HG03520 (cell line): ENCODE data around the gene SLC44A1.

Source experiments
- ATAC-seq: cut with Tn5 transposase; IDR thresholded peaks from one replicate; pipeline ENCODE4 v1.9.1; 2021; ENCODE audit warnings: mild to moderate bottlenecking, moderate library complexity; ENCODE audit not compliant: unreplicated experiment

SLC44A1 gene

GRCh38 chr9:105297442-105298075 lies 53.1 kb downstream of the SLC44A1 start:
- no peak for ATAC-seq

- no peak for ATAC-seq
Observed at GRCh38 chr9:105299190-105299854, 54.9 kb downstream of the SLC44A1 start.

- ATAC-seq = no peak
Observed at GRCh38 chr9:105302728-105303127, 58.3 kb downstream of the SLC44A1 start.

DNA sequence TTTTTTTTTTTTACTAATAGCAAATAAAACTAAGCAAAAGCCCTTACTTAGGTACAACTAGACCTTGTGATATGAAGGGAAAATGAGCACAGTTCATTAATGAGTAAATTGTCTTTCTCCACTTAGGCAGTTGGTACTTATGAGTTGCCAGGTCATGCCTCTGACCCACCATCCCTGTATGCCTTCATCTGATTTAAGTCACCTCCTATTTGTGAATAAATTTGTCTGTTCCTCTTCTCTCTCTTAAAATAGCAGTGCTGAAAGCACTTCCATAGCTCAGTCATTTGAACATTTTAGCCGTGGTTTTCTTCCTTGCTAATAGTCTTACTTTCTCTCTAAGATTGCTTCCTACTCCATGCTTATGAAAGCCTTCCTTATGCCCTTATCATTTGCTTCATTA lies 61.4 kb downstream of the SLC44A1 start:
- ATAC-seq = no peak

DNA sequence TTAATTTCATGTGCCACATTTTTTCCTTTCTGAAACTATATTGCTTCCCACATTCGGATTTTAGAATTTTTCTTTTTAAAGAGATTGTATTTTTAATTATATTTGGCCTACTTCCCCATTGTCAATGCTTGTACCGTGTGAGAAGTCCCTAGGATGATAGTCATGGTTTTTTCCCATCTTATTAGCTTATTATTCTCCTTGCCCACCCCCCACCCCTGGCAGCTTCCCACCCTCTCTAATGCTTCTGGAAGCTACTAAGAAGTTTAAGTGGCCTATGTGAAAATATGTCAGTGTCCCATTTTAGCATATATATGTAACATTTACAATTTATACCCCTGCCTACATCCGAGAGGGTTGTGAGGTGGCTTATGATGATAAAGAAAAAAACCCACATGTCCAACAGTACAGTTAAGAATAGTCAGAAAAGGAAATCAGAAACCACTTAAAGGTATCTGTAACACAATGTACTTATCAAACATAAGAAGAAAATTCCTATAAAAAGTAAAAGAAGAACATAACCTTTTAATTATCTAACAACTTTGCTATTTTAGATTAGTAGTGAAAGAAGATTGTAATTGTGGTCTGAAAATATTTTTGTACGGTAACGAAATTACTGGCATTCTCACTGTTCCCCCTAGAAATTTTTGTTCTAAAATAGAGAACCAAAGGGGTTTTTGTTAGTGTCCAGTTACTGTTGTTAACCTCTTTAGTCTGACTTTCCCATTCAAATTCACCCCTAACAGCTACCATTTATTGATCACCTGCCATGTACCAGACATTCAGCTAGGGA lies 62.1 kb downstream of the SLC44A1 start:
- no peak for ATAC-seq

DNA sequence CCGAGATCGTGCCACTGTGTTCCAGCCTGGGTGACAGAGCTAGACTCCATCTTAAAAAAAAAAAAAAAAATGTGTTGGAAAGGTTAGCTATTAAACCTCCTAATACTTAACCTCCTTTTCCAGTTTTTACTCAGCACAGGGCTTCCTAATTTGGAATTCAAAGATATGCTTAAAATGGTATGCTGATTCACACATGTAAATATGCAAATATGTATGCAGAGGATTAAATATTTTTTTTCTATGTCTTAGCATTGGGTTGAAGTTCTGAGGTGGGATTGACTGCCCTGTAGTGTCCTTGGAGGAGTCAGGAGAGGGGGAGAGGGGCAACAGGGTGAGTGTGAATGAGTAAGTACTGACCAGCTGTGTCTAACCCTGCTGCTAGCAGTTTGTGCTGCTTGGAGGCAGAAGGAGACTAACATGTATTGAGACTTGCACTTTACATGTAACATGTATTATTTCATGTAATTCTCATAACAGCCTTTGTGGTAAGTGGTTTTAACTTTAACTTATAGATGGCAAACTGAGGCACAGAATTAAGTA lies 63.2 kb downstream of the SLC44A1 start:
- no peak for ATAC-seq

DNA sequence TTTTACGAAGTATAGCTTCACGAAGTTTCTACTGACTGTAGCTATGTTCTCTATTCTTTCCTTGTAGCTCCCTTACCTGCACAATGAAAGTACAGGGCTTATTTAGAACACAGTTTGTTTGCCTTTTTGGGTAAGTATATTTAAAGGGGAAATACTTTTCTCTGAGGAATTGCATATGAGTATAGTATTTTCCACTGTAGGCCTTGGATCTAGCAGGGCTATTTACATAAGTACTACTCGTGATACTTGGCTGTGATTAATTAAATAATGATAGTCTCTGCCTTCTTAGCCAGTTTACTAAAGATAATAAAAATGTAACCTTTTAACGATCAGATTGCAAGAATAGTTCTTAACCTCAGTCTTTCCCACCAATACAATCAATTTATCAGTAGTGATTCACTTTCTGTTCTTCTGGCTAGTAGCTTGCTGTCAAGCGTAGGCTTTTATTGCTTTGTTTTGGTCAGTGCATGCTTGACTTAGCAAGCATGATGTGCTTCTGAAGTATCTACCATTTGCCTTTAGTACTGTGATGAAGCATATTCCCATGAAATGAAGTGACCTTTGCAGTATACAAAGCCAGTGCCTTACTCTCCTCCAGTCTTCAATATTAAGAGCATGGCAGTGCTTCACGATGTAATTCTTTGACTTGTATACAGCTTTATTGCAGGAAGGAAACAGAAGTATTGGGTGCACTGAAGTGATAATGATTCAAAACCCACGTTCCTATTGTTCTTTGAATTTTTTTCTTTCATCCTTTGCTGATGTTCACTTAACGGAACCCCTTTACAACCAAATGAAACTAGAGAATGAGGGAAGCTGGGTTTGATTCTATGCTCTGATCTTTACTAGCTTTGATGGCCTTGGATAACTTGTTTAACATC lies 64.2 kb downstream of the SLC44A1 start:
- ATAC-seq = no peak

DNA sequence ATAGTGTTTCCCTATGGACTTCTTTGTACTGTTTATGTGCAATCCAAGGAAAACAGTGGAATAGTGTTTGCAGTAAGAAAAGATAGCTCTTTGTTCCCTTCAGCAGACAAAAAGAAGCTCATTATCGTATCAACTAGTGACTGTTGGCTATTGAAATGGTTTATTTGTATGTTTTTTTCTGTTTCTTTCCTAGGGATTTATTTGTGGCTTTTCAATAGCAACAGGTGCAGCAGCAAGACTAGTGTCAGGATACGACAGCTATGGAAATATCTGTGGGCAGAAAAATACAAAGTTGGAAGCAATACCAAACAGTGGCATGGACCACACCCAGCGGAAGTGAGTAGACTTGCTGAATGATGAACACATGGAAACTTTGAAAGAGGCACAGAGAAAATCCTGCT lies 65.1 kb downstream of the SLC44A1 start:
- ATAC-seq = no peak

- ATAC-seq = no peak
Observed at GRCh38 chr9:105311306-105311705, 66.9 kb downstream of the SLC44A1 start.

DNA sequence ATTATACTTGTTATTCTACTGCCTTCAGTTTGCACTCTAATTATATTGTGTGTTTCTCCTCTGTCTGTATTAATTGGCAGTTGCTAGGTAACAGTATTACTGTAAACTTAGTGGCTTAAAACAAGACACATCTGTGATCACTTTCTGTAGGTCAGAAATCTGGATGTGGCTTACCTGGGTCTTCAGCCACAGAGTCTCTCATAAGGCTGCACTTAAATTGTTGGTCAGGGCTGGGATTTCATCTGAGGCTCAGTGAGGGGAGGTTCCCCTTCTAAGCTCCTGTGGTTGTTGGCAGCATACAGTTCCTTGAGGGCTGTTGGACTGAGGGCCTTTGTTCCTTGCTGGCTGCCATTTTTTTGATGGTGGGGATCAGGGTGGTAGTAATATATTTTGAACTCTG lies 68.8 kb downstream of the SLC44A1 start:
- peak; percentile 47 for ATAC-seq

- ATAC-seq = no peak
Observed at GRCh38 chr9:105316703-105317102, 72.3 kb downstream of the SLC44A1 start.

DNA sequence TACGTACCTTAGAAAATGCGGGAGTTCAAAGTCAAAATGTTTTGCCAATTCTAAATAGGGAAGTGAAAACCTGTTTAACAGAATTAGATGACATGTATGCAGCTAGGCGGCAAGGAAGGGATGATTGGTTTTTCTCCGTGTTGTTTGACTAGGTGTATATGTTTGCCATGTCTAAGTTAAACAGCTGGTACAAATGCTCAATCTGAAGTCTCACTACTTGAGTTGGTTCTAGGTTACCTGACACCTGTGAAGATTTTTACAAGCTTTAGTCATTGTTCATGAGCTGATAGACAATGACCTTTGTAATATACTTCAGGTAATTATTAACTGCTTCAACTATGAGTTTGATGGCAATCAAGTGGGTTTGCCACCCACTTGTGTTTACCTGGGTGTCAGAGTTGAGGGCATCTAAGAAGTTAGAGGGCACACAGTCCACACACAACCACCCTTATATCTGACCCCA lies 74.3 kb downstream of the SLC44A1 start:
- no peak for ATAC-seq

GRCh38 chr9:105319202-105319813 lies 74.9 kb downstream of the SLC44A1 start:
- no peak for ATAC-seq

DNA sequence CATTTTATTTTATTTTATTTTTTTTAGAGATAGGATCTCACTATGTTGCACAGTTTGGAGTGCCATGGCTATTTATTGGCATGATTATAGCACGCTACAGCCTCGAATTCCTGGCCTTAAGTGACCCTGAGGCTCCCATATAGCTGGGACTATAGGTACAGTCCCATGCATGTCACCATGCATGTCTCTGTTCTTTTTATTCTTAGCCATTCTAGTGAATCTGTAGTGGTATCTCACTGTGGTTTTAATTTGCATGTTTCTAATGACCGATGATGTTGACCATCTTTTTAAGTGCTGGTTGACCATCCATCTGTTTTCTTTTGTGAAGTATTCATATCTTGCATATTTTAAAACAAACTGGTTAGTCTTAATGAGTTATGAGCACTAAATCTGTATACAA lies 76.1 kb downstream of the SLC44A1 start:
- peak; percentile 54 for ATAC-seq

DNA sequence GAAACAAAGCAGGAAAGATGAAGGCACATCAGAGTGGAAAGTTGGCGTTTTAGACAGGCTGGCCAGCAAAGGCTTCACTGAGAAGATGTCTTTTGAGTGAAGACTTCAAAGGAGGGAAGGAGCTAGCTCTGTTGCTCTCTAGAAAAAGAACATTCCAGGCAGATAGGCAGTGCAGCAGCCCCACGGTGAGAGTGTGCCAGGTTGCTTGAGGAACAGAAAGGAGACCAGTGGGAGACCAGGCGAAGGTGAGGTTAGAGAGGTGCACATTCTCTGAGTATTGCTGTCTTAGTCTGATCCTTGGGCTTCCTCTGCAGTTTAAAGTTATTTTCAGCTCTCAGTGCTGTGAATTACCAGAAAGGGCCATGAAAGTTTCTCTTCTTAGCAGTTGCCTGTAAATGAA lies 83.8 kb downstream of the SLC44A1 start:
- ATAC-seq = no peak

DNA sequence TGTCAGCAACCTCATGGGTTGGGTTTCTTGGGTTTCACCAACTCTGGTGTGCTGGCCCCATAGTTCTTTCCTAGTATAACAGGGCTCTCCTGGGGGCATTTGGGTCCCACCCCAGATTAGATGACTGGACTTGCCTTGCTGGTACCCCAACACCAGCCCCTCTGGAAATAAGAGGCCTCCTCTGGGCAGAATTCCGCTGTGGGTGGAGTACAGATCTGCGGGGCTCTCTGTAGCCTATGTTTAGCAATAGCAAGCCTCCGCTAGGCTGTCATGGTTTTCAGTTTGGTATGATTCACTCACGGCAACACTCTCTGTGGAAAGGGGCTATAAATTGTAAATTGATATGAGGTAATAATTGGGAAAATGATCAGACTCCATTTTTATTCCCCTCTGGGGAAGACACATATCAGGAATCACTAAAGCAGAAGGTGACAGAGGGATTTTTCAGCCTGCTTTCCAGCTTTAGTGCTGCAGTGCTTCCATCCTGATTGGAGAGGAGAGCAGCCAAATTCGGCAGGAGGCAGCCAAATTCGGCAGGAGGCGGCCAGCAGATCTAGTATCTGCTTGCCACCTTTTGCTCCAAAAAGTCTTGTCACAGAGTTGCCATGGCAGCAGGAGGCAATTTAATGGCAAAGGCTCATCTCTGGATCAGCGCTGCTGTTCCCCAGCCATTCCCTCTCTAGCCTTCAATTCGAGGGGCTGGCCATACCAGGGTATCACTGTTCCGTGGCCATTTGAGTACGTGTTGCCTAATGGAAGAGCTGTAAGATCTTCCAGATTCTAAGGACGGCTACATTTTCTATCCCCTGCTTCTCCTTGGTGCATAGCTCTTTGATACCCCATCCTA lies 84.6 kb downstream of the SLC44A1 start:
- no peak for ATAC-seq

DNA sequence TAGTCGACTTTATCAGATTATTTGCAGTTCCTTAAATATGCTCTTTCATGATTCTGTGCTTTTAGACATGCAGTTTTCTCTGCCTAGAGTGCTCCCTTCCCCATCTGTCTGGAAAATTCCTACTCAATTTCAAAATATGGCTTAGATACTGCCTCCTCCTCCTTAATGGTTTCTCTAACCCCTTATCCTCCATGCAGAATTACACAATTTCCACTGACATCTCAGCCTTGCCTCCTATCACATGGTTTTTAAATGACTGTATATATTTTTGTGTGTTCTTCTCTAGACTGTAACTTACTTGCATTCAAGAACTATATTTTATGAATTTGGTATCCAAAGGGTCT lies 85.2 kb downstream of the SLC44A1 start:
- ATAC-seq = no peak

DNA sequence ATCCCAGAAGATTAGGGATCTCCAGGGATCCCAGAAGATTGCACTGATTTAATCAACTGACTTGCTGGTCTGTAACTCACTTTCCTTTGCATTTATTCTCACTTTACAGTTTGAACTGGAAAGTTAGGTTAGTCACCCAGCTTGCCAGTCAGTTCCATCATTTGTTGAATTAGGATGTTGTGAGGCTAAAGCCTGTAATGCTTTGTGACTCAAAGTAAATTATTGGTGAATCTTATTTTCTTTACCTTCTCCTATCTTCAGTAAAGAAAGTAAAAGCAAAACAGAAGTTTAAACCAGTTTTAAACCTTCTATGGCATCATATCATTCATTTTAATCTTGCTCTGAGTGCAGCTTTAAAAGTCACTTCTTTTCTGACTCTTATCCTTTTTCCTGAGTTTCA lies 85.8 kb downstream of the SLC44A1 start:
- no peak for ATAC-seq

- peak; percentile 49 for ATAC-seq
Observed at GRCh38 chr9:105330755-105331154, 86.3 kb downstream of the SLC44A1 start.
